Lower lobe of right lung (tissue), 2 donors: ENCODE data around the gene RPTOR. TPM values are rescaled to one million over a fixed set of nuclear protein-coding genes. Genes with fewer than 3 reads are reported as not detected.

Source experiments
- ATAC-seq, 2 donors: fragments of 200-7000 bp; cut with Tn5 transposase; one replicate each; pipeline ENCODE4 v1.9.1; 2020 to 2022; ENCODE audit warnings: mild to moderate bottlenecking in 2 of 2, moderate library complexity in 2 of 2
- DNase-seq: peaks from one replicate; pipeline ENCODE4 v3.0.0-alpha.2; 2020
- H3K27ac ChIP-seq: fragments of 200-600 bp; one replicate; pipeline ENCODE4 v1.8.0; 2022
- H3K27me3 ChIP-seq: fragments of 200-600 bp; one replicate; pipeline ENCODE4 v1.8.0; 2022; ENCODE audit warnings: low read depth
- H3K36me3 ChIP-seq: fragments of 200-600 bp; one replicate; pipeline ENCODE4 v1.8.0; 2022; ENCODE audit warnings: mild to moderate bottlenecking
- H3K4me1 ChIP-seq: fragments of 200-600 bp; one replicate; pipeline ENCODE4 v1.8.0; 2022
- H3K4me3 ChIP-seq: fragments of 200-600 bp; one replicate; pipeline ENCODE4 v1.8.0; 2022; ENCODE audit warnings: mild to moderate bottlenecking
- H3K9me3 ChIP-seq: fragments of 200-600 bp; one replicate; pipeline ENCODE4 v1.8.0; 2022
- CTCF ChIP-seq: fragments of 200-600 bp; IDR thresholded peaks from one replicate; pipeline ENCODE4 v1.8.0; 2022; ENCODE audit warnings: antibody characterized with exemption, mild to moderate bottlenecking
- intact Hi-C: fragments of 100-400 bp; cut with DNase I; formaldehyde crosslinking; loops from one replicate; pipeline ENCODE4 v1.11.0; 2022
- total RNA-seq: library from RNA; stranded (reverse); fragmentation: NEBNext Ultra II Directional; extraction: Animal tissue kit (Norgen Biotek cat#: 25700); gene quantifications from one replicate; pipeline ENCODE4 v1.2.1, GENCODE V29; 2021
- donor health status: DM: no; HTN: yes; CAD: no; lungs with severe emphysema.

The RPTOR gene
- total RNA-seq, 1 donor from 2014 or later, result 34.0 TPM

GRCh38 chr17:80749611-80750010 is 205.0 kb downstream of the RPTOR start:
- no peak for ATAC-seq
- Histone ChIP-seq H3K4me1 (no peaks in the 10 kb centered on the region), H3K36me3 (peaks cover 11% of the 10 kb centered on the region), H3K9me3 (no peaks in the 10 kb centered on the region), H3K27me3 (no peaks in the 10 kb centered on the region), H3K27ac (no peak overlapping the region), H3K4me3 (no peak overlapping the region)
- DNase-seq, result no peak
- TF ChIP-seq CTCF, result no peak
- intact Hi-C loops, result no loop called here

- no peak for TF ChIP-seq CTCF
Measured at GRCh38 chr17:80750263-80750662, 205.6 kb downstream of the RPTOR start.

GRCh38 chr17:80751070-80751945 is 206.7 kb downstream of the RPTOR start:
- H3K4me1 ChIP-seq, result no peaks in the 10 kb centered on the region
- DNase-seq, result no peak

More at GRCh38 chr17:80750263-80750662, 205.6 kb downstream of the RPTOR start:
- no peak for DNase-seq
- H3K27me3 ChIP-seq, result no peaks in the 10 kb centered on the region
- peak overlapping the region; percentile 65 for H3K27ac ChIP-seq
- peak in 1 of 2 donors; percentile 37 for ATAC-seq
- intact Hi-C loops, result no loop called here
- no peaks in the 10 kb centered on the region for H3K9me3 ChIP-seq
- no peak overlapping the region for H3K4me3 ChIP-seq
- H3K4me1 ChIP-seq, result no peaks in the 10 kb centered on the region
- H3K36me3 ChIP-seq, result peaks cover 17% of the 10 kb centered on the region

GRCh38 chr17:80751946-80752581 is 207.4 kb downstream of the RPTOR start:
- peaks cover 32% of the 10 kb centered on the region for H3K36me3 ChIP-seq
- no peak for ATAC-seq
- intact Hi-C loops, result no loop called here
- no peaks in the 10 kb centered on the region for H3K27me3 ChIP-seq
- no peaks in the 10 kb centered on the region for H3K9me3 ChIP-seq
- DNase-seq, result no peak
- H3K27ac ChIP-seq, result peak overlapping the region; percentile 65
- TF ChIP-seq CTCF, result no peak
- no peaks in the 10 kb centered on the region for H3K4me1 ChIP-seq
- no peak overlapping the region for H3K4me3 ChIP-seq

More at GRCh38 chr17:80751070-80751945, 206.7 kb downstream of the RPTOR start:
- H3K36me3 ChIP-seq, result peaks cover 24% of the 10 kb centered on the region
- intact Hi-C loops, result no loop called here
- peak overlapping the region; percentile 65 for H3K27ac ChIP-seq
- no peak overlapping the region for H3K4me3 ChIP-seq
- TF ChIP-seq CTCF, result no peak
- H3K27me3 ChIP-seq, result no peaks in the 10 kb centered on the region
- peak; percentile 70 to 78 for ATAC-seq
- no peaks in the 10 kb centered on the region for H3K9me3 ChIP-seq

- no peak for TF ChIP-seq CTCF
- no peak overlapping the region for H3K4me3 ChIP-seq
- H3K27me3 ChIP-seq, result no peaks in the 10 kb centered on the region
- H3K36me3 ChIP-seq, result peaks cover 35% of the 10 kb centered on the region
- intact Hi-C loops, result no loop called here
- peaks cover 5% of the 10 kb centered on the region for H3K4me1 ChIP-seq
- H3K9me3 ChIP-seq, result no peaks in the 10 kb centered on the region
- H3K27ac ChIP-seq, result no peak overlapping the region
- DNase-seq (no peak), ATAC-seq (no peak)
Measured at GRCh38 chr17:80753685-80754345, 209.2 kb downstream of the RPTOR start.
